Measurements from ENCODE around the gene ABCD2.
"Not testable (repeated sequence)": the region's sequence is repeated elsewhere in the genome, so short reads cannot be mapped to it uniquely, and the experiment has no call there.

The ABCD2 gene

DNA sequence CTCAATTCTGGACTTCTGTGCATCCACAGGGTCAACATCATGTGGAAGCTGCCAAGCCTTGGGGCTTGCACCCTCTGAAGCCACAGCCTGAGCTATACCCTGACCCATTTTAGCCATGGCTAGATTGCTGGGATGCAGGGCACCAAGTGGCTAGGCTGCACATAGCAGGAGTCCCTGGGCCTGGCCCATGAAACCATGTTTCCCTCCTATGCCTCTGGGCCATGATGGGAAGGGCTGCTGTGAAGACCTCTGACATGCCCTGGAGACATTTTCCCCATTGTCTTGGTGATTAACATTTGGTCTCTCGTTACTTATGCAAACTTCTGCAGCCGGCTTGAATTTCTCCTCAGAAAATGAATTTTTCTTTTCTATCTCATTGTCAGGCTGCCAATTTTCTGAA, 92.6 kb downstream of the ABCD2 start:
- DNase-seq, result no peak

DNA sequence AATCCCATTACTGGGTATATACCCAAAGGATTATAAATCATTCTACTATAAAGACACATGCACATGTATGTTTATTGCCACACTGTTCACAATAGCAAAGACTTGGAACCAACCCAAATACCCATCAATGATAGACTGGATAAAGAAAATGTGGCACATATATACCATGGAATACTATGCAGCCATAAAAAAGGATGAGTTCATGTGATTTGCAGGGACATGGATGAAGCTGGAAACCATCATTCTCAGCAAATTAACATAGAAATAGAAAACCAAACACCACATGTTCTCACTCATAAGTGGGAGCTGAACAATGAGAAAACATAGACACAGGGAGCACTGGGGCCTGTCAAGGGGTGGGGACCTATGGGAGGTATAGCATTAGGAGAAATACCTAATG, 97.4 kb downstream of the ABCD2 start:
- not testable (repeated sequence) for DNase-seq

DNA sequence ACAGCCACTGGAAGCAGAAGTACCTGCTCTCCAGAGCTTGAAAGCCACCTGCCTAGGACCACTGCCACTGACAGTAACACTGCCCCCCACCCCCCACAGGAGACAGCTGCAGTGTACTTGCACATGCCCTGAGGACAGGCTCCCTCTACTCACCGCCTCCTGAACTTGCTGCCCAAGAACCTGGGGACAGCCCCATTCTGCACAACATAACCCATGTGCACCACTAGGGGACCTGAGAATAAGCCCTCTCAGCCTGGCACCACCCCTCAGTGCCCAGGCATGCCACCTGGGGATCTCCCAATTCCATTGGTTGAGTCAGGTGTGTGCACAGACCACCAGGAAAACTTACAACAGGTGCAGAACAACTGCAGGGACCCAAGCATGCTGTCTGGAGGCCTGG, 109.6 kb downstream of the ABCD2 start:
- DNase-seq, result no peak

DNA sequence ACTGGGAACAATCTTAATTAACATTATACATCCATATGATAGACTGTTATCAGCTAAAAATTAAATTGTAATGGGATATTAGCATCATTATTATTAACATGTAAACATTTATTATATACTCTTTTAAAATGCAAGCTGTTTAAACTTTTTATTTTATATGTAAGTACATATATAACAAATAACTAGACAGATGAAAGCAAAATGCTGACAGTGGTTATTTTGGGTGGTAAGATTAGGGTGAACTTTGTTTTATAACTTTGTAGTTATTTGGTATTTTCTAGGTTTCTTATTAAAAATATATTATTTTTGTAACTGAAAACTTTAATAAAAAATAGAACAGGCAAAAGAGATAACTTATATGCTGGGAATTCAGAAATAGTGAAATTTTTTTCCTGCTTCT, 114.0 kb downstream of the ABCD2 start:
- no peak for DNase-seq

DNA sequence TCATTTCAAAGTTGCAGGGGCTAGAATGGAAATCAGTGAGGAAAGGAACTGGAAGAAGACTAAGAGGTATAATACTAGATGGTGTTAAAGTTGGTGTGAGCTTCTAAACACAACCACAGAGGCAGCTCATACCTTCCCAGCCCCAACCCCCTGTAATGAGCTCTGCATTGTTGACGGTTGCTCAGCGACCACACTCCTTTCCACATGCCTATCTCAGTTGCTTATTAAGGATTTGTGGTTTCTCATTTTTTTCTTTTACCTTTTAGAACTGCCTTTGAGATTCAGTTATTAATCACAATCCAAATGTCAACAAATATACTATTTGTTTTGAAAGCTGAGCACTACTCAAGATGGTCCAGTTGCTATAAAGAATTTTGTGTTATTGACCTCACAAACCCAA, 114.6 kb downstream of the ABCD2 start:
- DNase-seq, result no peak

DNA sequence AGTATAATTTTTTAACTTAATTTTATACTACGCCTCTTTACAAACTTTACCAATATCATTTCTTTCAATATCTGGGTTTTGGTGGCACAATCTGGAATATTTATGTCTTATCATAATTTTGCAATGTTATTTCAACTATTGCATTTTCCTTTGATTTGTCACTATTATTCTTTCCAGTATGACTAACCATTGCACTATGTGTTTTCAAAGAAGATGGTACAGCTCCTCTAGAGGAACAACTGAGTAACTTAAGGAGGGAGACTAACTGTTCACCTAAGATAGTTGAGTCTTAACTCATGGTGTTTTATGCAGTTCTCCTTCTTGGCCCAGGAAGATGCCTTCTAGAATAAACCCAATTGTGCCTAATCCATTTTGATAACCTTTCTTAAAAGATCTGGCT, 116.2 kb downstream of the ABCD2 start:
- DNase-seq, result no peak

DNA sequence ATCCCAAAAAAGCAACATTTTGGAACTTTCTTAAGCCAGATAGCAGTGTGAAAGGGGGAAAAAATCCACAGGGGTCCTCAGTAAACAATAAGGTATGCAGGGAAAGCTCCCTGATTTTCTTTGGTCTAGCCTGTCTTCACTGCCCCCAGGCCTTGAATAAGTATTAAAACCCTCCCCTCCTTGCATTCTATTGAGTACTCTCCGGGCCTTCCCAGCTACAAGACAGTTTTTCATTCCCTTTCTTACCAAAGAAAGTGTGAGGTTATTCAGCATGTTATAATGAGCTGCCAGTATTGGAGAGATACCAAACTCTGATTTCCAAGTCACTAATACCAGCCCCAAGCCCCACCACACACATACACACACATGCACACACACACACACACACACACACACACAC, 116.9 kb downstream of the ABCD2 start:
- DNase-seq, result no peak
